K562 (cell line): Measurements from ENCODE around the gene SNAPC5. TPM values are rescaled to one million over a fixed set of nuclear protein-coding genes. Genes with fewer than 3 reads are reported as not detected.

Experiments
- DDX20 ChIP-seq: fragments of 450-650 bp; IDR thresholded peaks from 2 replicates; pipeline ENCODE4 v1.6.1; 2016; ENCODE audit warnings: missing genetic modification characterization, low read depth, mild to moderate bottlenecking, missing compliant biosample characterization, moderate library complexity
- FOXP1 ChIP-seq: sonication (generic); formaldehyde crosslinking; IDR thresholded peaks from 2 replicates; pipeline ENCODE4 v1.8.0; 2022; ENCODE audit warnings: mild to moderate bottlenecking, missing genetic modification reagents
- HOMEZ ChIP-seq: fragments of 250-450 bp; sonication (Bioruptor Pico); IDR thresholded peaks from 2 replicates; pipeline ENCODE4 v1.4.0; 2020; ENCODE audit warnings: mild to moderate bottlenecking, moderate library complexity
- MECOM ChIP-seq: fragments of 250-450 bp; sonication (Bioruptor Pico); IDR thresholded peaks from 2 replicates; pipeline ENCODE4 v1.8.0; 2022; ENCODE audit warnings: inconsistent platforms
- MEF2D ChIP-seq: conservative IDR thresholded peaks from 2 replicates; pipeline ENCODE4 v1.6.1; 2016; ENCODE audit warnings: low read depth, missing genetic modification characterization, missing compliant biosample characterization
- MXI1 ChIP-seq: IDR thresholded peaks from 2 replicates; pipeline ENCODE4 v1.6.1; 2011; ENCODE audit warnings: low read depth, mild to moderate bottlenecking, improper control_type of control experiment, low read length
- NEUROD1 ChIP-seq: fragments of 150-350 bp; IDR thresholded peaks from 2 replicates; pipeline ENCODE4 v1.6.1; 2014; ENCODE audit warnings: borderline replicate concordance, low read length, low read depth; ENCODE audit not compliant: partially characterized antibody
- NKRF ChIP-seq: fragments of 450-650 bp; IDR thresholded peaks from 2 replicates; pipeline ENCODE4 v1.6.1; 2016; ENCODE audit warnings: borderline replicate concordance
- PHF20 ChIP-seq: fragments of 450-650 bp; IDR thresholded peaks from 2 replicates; pipeline ENCODE4 v1.6.1; 2018; ENCODE audit not compliant: partially characterized antibody
- POLR2H ChIP-seq: IDR thresholded peaks from 2 replicates; pipeline ENCODE4 v1.6.1; 2016; ENCODE audit warnings: missing genetic modification characterization, low read depth, mild to moderate bottlenecking, control low read depth, missing compliant biosample characterization, moderate library complexity
- PTTG1 ChIP-seq: fragments of 450-650 bp; IDR thresholded peaks from 2 replicates; pipeline ENCODE4 v1.6.1; 2016; ENCODE audit warnings: low read depth, mild to moderate bottlenecking, missing genetic modification characterization, missing compliant biosample characterization
- RFX1 ChIP-seq: fragments of 450-650 bp; IDR thresholded peaks from 2 replicates; pipeline ENCODE4 v1.6.1; 2016; ENCODE audit warnings: mild to moderate bottlenecking, moderate library complexity
- TARDBP ChIP-seq: fragments of 450-650 bp; IDR thresholded peaks from 2 replicates; pipeline ENCODE4 v1.6.1; 2016
- TBP ChIP-seq: optimal IDR thresholded peaks from 2 replicates; pipeline ENCODE3; 2011; ENCODE audit warnings: low read depth, low read length, improper control_type of control experiment
- TCF3 ChIP-seq: sonication (generic); formaldehyde crosslinking; IDR thresholded peaks from 2 replicates; pipeline ENCODE4 v1.4.0; 2020; ENCODE audit warnings: mild to moderate bottlenecking, missing genetic modification reagents
- TCF7 ChIP-seq: sonication (generic); IDR thresholded peaks from 2 replicates; pipeline ENCODE4 v1.6.1; 2016; ENCODE audit warnings: antibody characterized with exemption, borderline replicate concordance
- TFAM ChIP-seq: fragments of 250-450 bp; sonication (Bioruptor Pico); conservative IDR thresholded peaks from 2 replicates; pipeline ENCODE4 v1.5.0; 2021; ENCODE audit warnings: mild to moderate bottlenecking, moderate library complexity
- TFE3 ChIP-seq: fragments of 450-650 bp; formaldehyde crosslinking; IDR thresholded peaks from 2 replicates; pipeline ENCODE4 v1.4.0; 2020; ENCODE audit warnings: mild to moderate bottlenecking, mixed read lengths
- ZBTB7A ChIP-seq: IDR thresholded peaks from 2 replicates; pipeline ENCODE4 v1.6.1; 2011; ENCODE audit warnings: low read depth, mild to moderate bottlenecking, low read length, moderate library complexity, borderline replicate concordance; ENCODE audit not compliant: control insufficient read depth
- ZNF124 ChIP-seq: sonication (generic); formaldehyde crosslinking; IDR thresholded peaks from 2 replicates; pipeline ENCODE4 v1.8.1; 2022; ENCODE audit warnings: missing genetic modification reagents
- ZNF316 ChIP-seq: fragments of 450-650 bp; IDR thresholded peaks from 2 replicates; pipeline ENCODE4 v1.6.1; 2016
- ZNF395 ChIP-seq: fragments of 200-800 bp; sonication (Bioruptor generic); IDR thresholded peaks from 2 replicates; pipeline ENCODE4 v1.6.1; 2017; ENCODE audit warnings: missing genetic modification characterization, missing compliant biosample characterization
- polyA plus RNA-seq, 8 experiments: library from polyadenylated mRNA; depleted of rRNA in 4 of 8; stranded (reverse) in 5 of 8; unstranded in 3 of 8; fragments of >200 nt; fragmentation: Nextera tagmentation in 2 of 8; fragmentation: Illumina TruSeq in 1 of 8; extraction: Ambion mirVana in 2 of 8; extraction: Trizol in 1 of 8; gene quantifications; 2 replicates each; pipeline versions ENCODE4 v1.2.1 to v1.2.3, GENCODE V29; 2011 to 2014; ENCODE audit warnings: inconsistent platforms in 1 of 8, missing spikeins in 1 of 8
- total RNA-seq, 7 experiments: library from RNA; depleted of rRNA in 6 of 7; stranded (reverse); fragments of >200 nt in 6 of 7; fragmentation: Illumina TruSeq in 2 of 7; extraction: Trizol in 2 of 7; gene quantifications; 2 replicates each; pipeline versions ENCODE4 v1.2.1 to v1.2.3, GENCODE V29; 2011 to 2021; ENCODE audit warnings: low replicate concordance in 1 of 7

Gene SNAPC5
- total and polyA plus RNA-seq, 9 of the 15 experiments (the other 6 are each of a cell fraction or from before 2014, with no cell fraction given), result 52.8 to 155 (median 96.5) TPM

- TF ChIP-seq TBP (no peak), TFE3 (no peak), PTTG1 (no peak), TCF3 (CRISPR knock-in tag) (no peak), ZNF124 (CRISPR knock-in tag) (no peak), ZNF316 (no peak; the same call in 1 of the 2 replicates), MXI1 (peak; percentile 81), ZNF395 (CRISPR knock-in tag) (peak; percentile 95), PHF20 (peak; percentile 95), POLR2H (peak; percentile 88), FOXP1 (CRISPR knock-in tag) (no peak; the same call in 1 of the 2 replicates), TARDBP (peak; percentile 82; the same call in 1 of the 2 replicates), MECOM (CRISPR knock-in tag) (no peak), HOMEZ (CRISPR knock-in tag) (no peak), NEUROD1 (no peak), TFAM (CRISPR knock-in tag) (no peak), ZBTB7A (peak; percentile 58; the same call in 1 of the 2 replicates), MEF2D (tag) (0 out of 2 replicates have a peak, but pooled peaks have one; percentile 25), TCF7 (no peak), RFX1 (peak; percentile 31; the same call in 1 of the 2 replicates), DDX20 (tag) (no peak), NKRF (peak; percentile 97)
Observed at GRCh38 chr15:66497502-66498455, at the start of gene SNAPC5 (continued).
